GM23338 (cell line): Measurements from ENCODE around the gene EHD4. TPM values are rescaled to one million over a fixed set of nuclear protein-coding genes. Genes with fewer than 3 reads are reported as not detected.

Experiments
- ATAC-seq: fragments of 200-7000 bp; cut with Tn5 transposase; 3 replicates; pipeline ENCODE4 v1.9.1; 2020
- DNase-seq: peaks from one replicate; pipeline ENCODE4 v3.0.0-alpha.2; 2015; ENCODE audit warnings: low spot score
- H2AFZ ChIP-seq: fragments of 200-600 bp; sonication (generic); 2 replicates; pipeline ENCODE4 v1.8.0; 2016; ENCODE audit warnings: antibody characterized with exemption, mild to moderate bottlenecking, moderate library complexity
- H3F3A ChIP-seq: fragments of 200-600 bp; sonication (generic); replicated peaks from 2 replicates; pipeline ENCODE4 v1.8.0; 2017; ENCODE audit warnings: antibody characterized with exemption, mixed run types, low read depth
- H3K27ac ChIP-seq: fragments of 200-600 bp; sonication (generic); 2 replicates; pipeline ENCODE4 v1.6.1; 2016; ENCODE audit warnings: low read depth
- H3K27me3 ChIP-seq: fragments of 200-600 bp; sonication (generic); 2 replicates; pipeline ENCODE4 v1.8.0; 2016; ENCODE audit warnings: mild to moderate bottlenecking, mixed run types, moderate library complexity; ENCODE audit not compliant: insufficient read depth
- H3K36me3 ChIP-seq: fragments of 200-600 bp; sonication (generic); 2 replicates; pipeline ENCODE4 v1.8.0; 2016; ENCODE audit warnings: mild to moderate bottlenecking; ENCODE audit not compliant: insufficient read depth
- H3K4me1 ChIP-seq: fragments of 200-600 bp; sonication (generic); 2 replicates; pipeline ENCODE4 v1.8.0; 2016; ENCODE audit warnings: mild to moderate bottlenecking, moderate library complexity; ENCODE audit not compliant: insufficient read depth
- H3K4me2 ChIP-seq: fragments of 200-600 bp; sonication (generic); 2 replicates; pipeline ENCODE4 v1.7.1; 2017; ENCODE audit warnings: mixed run types
- H3K4me3 ChIP-seq: fragments of 200-600 bp; sonication (generic); 2 replicates; pipeline ENCODE4 v1.6.1; 2016; ENCODE audit warnings: mixed run types
- H3K79me2 ChIP-seq: fragments of 200-600 bp; sonication (generic); replicated peaks from 2 replicates; pipeline ENCODE4 v1.8.0; 2017; ENCODE audit warnings: mild to moderate bottlenecking; ENCODE audit not compliant: insufficient read depth
- H3K9me2 ChIP-seq: fragments of 200-600 bp; sonication (generic); 2 replicates; pipeline ENCODE4 v1.8.0; 2017; ENCODE audit not compliant: insufficient read depth
- H4K20me1 ChIP-seq: fragments of 200-600 bp; sonication (generic); replicated peaks from 2 replicates; pipeline ENCODE4 v1.8.0; 2017; ENCODE audit warnings: mild to moderate bottlenecking; ENCODE audit not compliant: insufficient read depth
- H3K27ac Mint-ChIP-seq: 2 replicates; pipeline ENCODE4 v1.8.0; 2020; ENCODE audit warnings: inconsistent platforms, mild to moderate bottlenecking, moderate library complexity, mixed read lengths
- H3K27me3 Mint-ChIP-seq: 3 replicates; pipeline ENCODE4 v1.8.0; 2022; ENCODE audit warnings: low read depth, mild to moderate bottlenecking, moderate library complexity, mixed read lengths, inconsistent platforms; ENCODE audit not compliant: insufficient read depth, poor library complexity
- H3K36me3 Mint-ChIP-seq: 3 replicates; pipeline ENCODE4 v1.8.0; 2021; ENCODE audit warnings: low read depth, mild to moderate bottlenecking, inconsistent platforms, moderate library complexity, mixed read lengths
- H3K4me1 Mint-ChIP-seq: 3 replicates; pipeline ENCODE4 v1.8.0; 2020; ENCODE audit warnings: mild to moderate bottlenecking, inconsistent platforms, mixed read lengths
- H3K4me3 Mint-ChIP-seq: 3 replicates; pipeline ENCODE4 v1.8.0; 2021; ENCODE audit warnings: moderate library complexity, mild to moderate bottlenecking, inconsistent platforms, mixed read lengths
- H3K9me3 Mint-ChIP-seq: 3 replicates; pipeline ENCODE4 v1.8.0; 2020; ENCODE audit warnings: moderate library complexity, mild to moderate bottlenecking, inconsistent platforms, mixed read lengths
- CREB1 ChIP-seq: fragments of 250-450 bp; sonication (Bioruptor Pico); IDR thresholded peaks from 2 replicates; pipeline ENCODE4 v1.5.0; 2020; ENCODE audit warnings: low read depth, mild to moderate bottlenecking, moderate library complexity
- ETS1 ChIP-seq: IDR thresholded peaks from 2 replicates; pipeline ENCODE4 v1.6.1; 2016; ENCODE audit warnings: antibody characterized with exemption
- EZH2 ChIP-seq: fragments of 200-600 bp; sonication (generic); IDR thresholded peaks from one replicate; pipeline ENCODE4 v1.8.0; 2017; ENCODE audit warnings: antibody characterized with exemption, mild to moderate bottlenecking, low read depth; ENCODE audit not compliant: unreplicated experiment
- EZH2phosphoT487 ChIP-seq: fragments of 200-600 bp; sonication (generic); IDR thresholded peaks from one replicate; pipeline ENCODE4 v1.8.1; 2018; ENCODE audit warnings: antibody characterized with exemption; ENCODE audit not compliant: unreplicated experiment
- JUNB ChIP-seq: IDR thresholded peaks from one replicate; pipeline ENCODE4 v1.6.1; 2016; ENCODE audit warnings: antibody characterized with exemption; ENCODE audit not compliant: unreplicated experiment
- NANOG ChIP-seq: IDR thresholded peaks from 2 replicates; pipeline ENCODE4 v1.6.1; 2016; ENCODE audit warnings: antibody characterized with exemption, borderline replicate concordance
- POLR2AphosphoS5 ChIP-seq: IDR thresholded peaks from 2 replicates; pipeline ENCODE4 v1.6.1; 2016; ENCODE audit warnings: antibody characterized with exemption, low read depth
- REST ChIP-seq: IDR thresholded peaks from one replicate; pipeline ENCODE4 v1.6.1; 2018; ENCODE audit warnings: antibody characterized with exemption; ENCODE audit not compliant: unreplicated experiment
- STAT1 ChIP-seq: IDR thresholded peaks from one replicate; pipeline ENCODE4 v1.6.1; 2016; ENCODE audit warnings: antibody characterized with exemption; ENCODE audit not compliant: unreplicated experiment
- ZNF114 ChIP-seq: fragments of 250-450 bp; sonication (Bioruptor Pico); IDR thresholded peaks from 2 replicates; pipeline ENCODE4 v1.5.0; 2020; ENCODE audit warnings: mild to moderate bottlenecking, moderate library complexity
- ZNF331 ChIP-seq: fragments of 250-450 bp; sonication (Bioruptor Pico); IDR thresholded peaks from 2 replicates; pipeline ENCODE4 v1.5.0; 2020; ENCODE audit warnings: low read depth, mild to moderate bottlenecking, moderate library complexity
- ZNF462 ChIP-seq: fragments of 250-450 bp; sonication (Bioruptor Pico); IDR thresholded peaks from 2 replicates; pipeline ENCODE4 v1.5.0; 2020; ENCODE audit warnings: mild to moderate bottlenecking, moderate library complexity
- polyA plus RNA-seq: library from polyadenylated mRNA; unstranded; fragments of >200 nt; fragmentation: Nextera tagmentation; extraction: Ambion mirVana; gene quantifications from 2 replicates; pipeline ENCODE4 v1.2.1, GENCODE V29; 2016
- total RNA-seq: library from RNA; depleted of rRNA; stranded (reverse); fragments of >200 nt; shearing (Covaris generic); gene quantifications from 2 replicates; pipeline ENCODE4 v1.2.3, GENCODE V29; 2014
- TF ChIP-seq, protein P1 (sequence below), 2 experiments: fragments of 200-600 bp in 1 of 2; sonication (generic) in 1 of 2; conservative IDR thresholded peaks; 2 replicates each; pipeline versions ENCODE4 v1.5.1 to v1.6.1; 2016 to 2017; ENCODE audit warnings: antibody characterized with exemption in 2 of 2, low read depth in 2 of 2, mild to moderate bottlenecking in 2 of 2, moderate library complexity in 1 of 2

EHD4 gene
- total and polyA plus RNA-seq, 2 experiments from 2014 or later = 13.0 to 31.0 TPM

GRCh38 chr15:41882689-41883483 lies 89.5 kb downstream of the EHD4 start:
- H3K9me2 ChIP-seq = no peaks in the 10 kb centered on the region
- H3K79me2 ChIP-seq = no peaks in the 10 kb centered on the region
- peak overlapping the region; percentile 68 for H3K4me3 ChIP-seq
- H3K27me3 ChIP-seq = peaks cover 31% of the 10 kb centered on the region
- H3K27ac ChIP-seq = no peak overlapping the region
- Mint-ChIP-seq H3K36me3 (no peaks in the 10 kb centered on the region; the same call in 2 of the 3 replicates), H3K9me3 (no peaks in the 10 kb centered on the region; the same call in 2 of the 3 replicates), H3K4me3 (peak overlapping the region; percentile 61), H3K27ac (no peak overlapping the region), H3K27me3 (peaks cover 37% of the 10 kb centered on the region), H3K4me1 (peaks cover 10% of the 10 kb centered on the region)
- TF ChIP-seq CREB1 (CRISPR knock-in tag) (no peak), EZH2 (no peak), REST (no peak), ZNF114 (no peak), ZNF331 (CRISPR knock-in tag) (no peak), JUNB (no peak), ZNF462 (no peak), STAT1 (no peak), POLR2AphosphoS5 (no peak), ETS1 (no peak), NANOG (no peak), EZH2phosphoT487 (no peak)
- TF ChIP-seq, protein P1, sequence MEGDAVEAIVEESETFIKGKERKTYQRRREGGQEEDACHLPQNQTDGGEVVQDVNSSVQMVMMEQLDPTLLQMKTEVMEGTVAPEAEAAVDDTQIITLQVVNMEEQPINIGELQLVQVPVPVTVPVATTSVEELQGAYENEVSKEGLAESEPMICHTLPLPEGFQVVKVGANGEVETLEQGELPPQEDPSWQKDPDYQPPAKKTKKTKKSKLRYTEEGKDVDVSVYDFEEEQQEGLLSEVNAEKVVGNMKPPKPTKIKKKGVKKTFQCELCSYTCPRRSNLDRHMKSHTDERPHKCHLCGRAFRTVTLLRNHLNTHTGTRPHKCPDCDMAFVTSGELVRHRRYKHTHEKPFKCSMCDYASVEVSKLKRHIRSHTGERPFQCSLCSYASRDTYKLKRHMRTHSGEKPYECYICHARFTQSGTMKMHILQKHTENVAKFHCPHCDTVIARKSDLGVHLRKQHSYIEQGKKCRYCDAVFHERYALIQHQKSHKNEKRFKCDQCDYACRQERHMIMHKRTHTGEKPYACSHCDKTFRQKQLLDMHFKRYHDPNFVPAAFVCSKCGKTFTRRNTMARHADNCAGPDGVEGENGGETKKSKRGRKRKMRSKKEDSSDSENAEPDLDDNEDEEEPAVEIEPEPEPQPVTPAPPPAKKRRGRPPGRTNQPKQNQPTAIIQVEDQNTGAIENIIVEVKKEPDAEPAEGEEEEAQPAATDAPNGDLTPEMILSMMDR (conservative IDR thresholded peaks at IDR 0.05; ENCODE audit: low read depth in 2 of 2) = no peak
- no peaks in the 10 kb centered on the region for H3K36me3 ChIP-seq
- DNase-seq (no peak), ATAC-seq (no peak)
- H3F3A ChIP-seq = 0 out of 2 replicates have a peak, but pooled peaks cover 4% of the 10 kb centered on the region
- H3K4me2 ChIP-seq = peak overlapping the region; percentile 87
- H3K4me1 ChIP-seq = no peaks in the 10 kb centered on the region
- H4K20me1 ChIP-seq = no peaks in the 10 kb centered on the region
- H2AFZ ChIP-seq = peak overlapping the region; percentile 98
